PC-3 (cell line): Measurements from ENCODE around the gene HES2. TPM values are rescaled to one million over a fixed set of nuclear protein-coding genes. Genes with fewer than 3 reads are reported as not detected.

Source experiments
- ATAC-seq: fragments of 200-7000 bp; cut with Tn5 transposase; 2 replicates; pipeline ENCODE4 v1.9.1; 2020; ENCODE audit warnings: mild to moderate bottlenecking, moderate library complexity
- BruUV-seq: library from RNA; stranded (reverse); fragments of 400-500 nt; replicated peaks from 2 replicates; lab custom pipeline; 2021; lab: Mats Ljungman, UMichigan
- CTCF ChIA-PET: fragments of 300-600 bp; sonication (Branson Sonifier 250); formaldehyde crosslinking; loops from one replicate; lab custom pipeline; 2022; ENCODE audit warnings: antibody characterized with exemption; lab: Charles Lee
- POLR2A ChIA-PET: fragments of 300-600 bp; sonication (Branson Sonifier 250); formaldehyde crosslinking; loops from one replicate; lab custom pipeline; 2022; ENCODE audit warnings: antibody characterized with exemption; ENCODE audit not compliant: unreplicated experiment; lab: Charles Lee
- DNase-seq: peaks from one replicate; pipeline ENCODE4 v3.0.0-alpha.2; 2015
- H2AFZ ChIP-seq: fragments of 300-600 bp; sonication (generic); 2 replicates; pipeline ENCODE4 v1.6.0; 2016; ENCODE audit warnings: antibody characterized with exemption, low read length
- H3F3A ChIP-seq: fragments of 300-600 bp; sonication (generic); one replicate; pipeline ENCODE4 v1.6.0; 2017; ENCODE audit warnings: antibody characterized with exemption, low read length, control low read depth, mild to moderate bottlenecking; ENCODE audit not compliant: unreplicated experiment
- H3K27ac ChIP-seq: fragments of 300-600 bp; sonication (generic); 2 replicates; pipeline ENCODE4 v1.5.1; 2016; ENCODE audit warnings: mild to moderate bottlenecking, low read length
- H3K27me3 ChIP-seq: fragments of 300-600 bp; sonication (generic); 2 replicates; pipeline ENCODE4 v1.6.1; 2016; ENCODE audit warnings: low read length, mixed read lengths
- H3K36me3 ChIP-seq: fragments of 300-600 bp; sonication (generic); 2 replicates; pipeline ENCODE4 v1.6.1; 2016; ENCODE audit warnings: low read depth, mixed run types, low read length, mixed read lengths
- H3K4me1 ChIP-seq: fragments of 300-600 bp; sonication (generic); 2 replicates; pipeline ENCODE4 v1.5.1; 2016; ENCODE audit warnings: low read length; ENCODE audit not compliant: insufficient read depth
- H3K4me2 ChIP-seq: fragments of 300-600 bp; sonication (generic); 2 replicates; pipeline ENCODE4 v1.6.0; 2016; ENCODE audit warnings: low read length
- H3K4me3 ChIP-seq: fragments of 300-600 bp; sonication (generic); 2 replicates; pipeline ENCODE4 v1.5.1; 2016; ENCODE audit warnings: mild to moderate bottlenecking, low read length, mixed read lengths
- H3K79me2 ChIP-seq: fragments of 300-600 bp; sonication (generic); 2 replicates; pipeline ENCODE4 v1.6.1; 2017; ENCODE audit warnings: low read length, mixed read lengths
- H3K9ac ChIP-seq: fragments of 300-600 bp; sonication (generic); 2 replicates; pipeline ENCODE4 v1.6.0; 2016; ENCODE audit warnings: mild to moderate bottlenecking, low read length
- H3K9me2 ChIP-seq: fragments of 300-600 bp; sonication (generic); replicated peaks from 2 replicates; pipeline ENCODE4 v1.6.1; 2016; ENCODE audit warnings: mixed run types, low read length, mixed read lengths
- H3K9me3 ChIP-seq: fragments of 300-600 bp; sonication (generic); 2 replicates; pipeline ENCODE4 v1.6.1; 2016; ENCODE audit warnings: low read length, mixed read lengths
- H4K20me1 ChIP-seq: fragments of 300-600 bp; sonication (generic); 2 replicates; pipeline ENCODE4 v1.6.1; 2016; ENCODE audit warnings: low read length, mixed read lengths
- CTCF ChIP-seq: fragments of 300-600 bp; sonication (generic); conservative IDR thresholded peaks from 2 replicates; pipeline ENCODE4 v1.5.1; 2017; ENCODE audit warnings: antibody characterized with exemption, low read depth, mild to moderate bottlenecking, low read length
- EZH2 ChIP-seq: fragments of 300-600 bp; sonication (generic); IDR thresholded peaks from one replicate; pipeline ENCODE4 v1.6.1; 2017; ENCODE audit warnings: antibody characterized with exemption, mild to moderate bottlenecking, low read length; ENCODE audit not compliant: unreplicated experiment
- EZH2phosphoT487 ChIP-seq: fragments of 300-600 bp; sonication (generic); IDR thresholded peaks from 2 replicates; pipeline ENCODE4 v1.6.1; 2018; ENCODE audit warnings: mild to moderate bottlenecking, antibody characterized with exemption, low read length, borderline replicate concordance
- intact Hi-C: fragments of 100-400 bp; cut with micrococcal nuclease; formaldehyde crosslinking; loops from 2 replicates; pipeline ENCODE4 v1.9.0; 2023
- total RNA-seq: library from RNA; depleted of rRNA; stranded (reverse); fragments of >200 nt; gene quantifications from 2 replicates; pipeline ENCODE4 v1.2.3, GENCODE V29; 2014

Gene HES2
- total RNA-seq, 1 experiment from 2014 or later: 42.9 TPM

- Histone ChIP-seq H3K9me2 (no peaks in the 10 kb centered on the region), H3K36me3 (no peaks in the 10 kb centered on the region), H3K4me3 (no peak overlapping the region), H3F3A (no peaks in the 10 kb centered on the region), H3K79me2 (no peaks in the 10 kb centered on the region), H3K9me3 (no peaks in the 10 kb centered on the region), H3K4me1 (peaks cover 9% of the 10 kb centered on the region), H3K27ac (no peak overlapping the region), H3K27me3 (peaks cover 27% of the 10 kb centered on the region), H4K20me1 (no peaks in the 10 kb centered on the region), H3K9ac (no peak overlapping the region), H3K4me2 (no peak overlapping the region), H2AFZ (no peak overlapping the region)
- DNase-seq (no peak), ATAC-seq (no peak)
- ChIA-PET CTCF (no interaction called here), POLR2A (no interaction called here)
- TF ChIP-seq CTCF (no peak), EZH2 (no peak), EZH2phosphoT487 (no peak)
- BruUV-seq: no TSS peak
- intact Hi-C loops: no loop called here
These were observed 30.3 kb upstream of the HES2 start for GRCh38 chr1:6450005-6450450.

GRCh38 chr1:6448749-6449631 is 29.3 kb upstream of the HES2 start:
- peaks cover 20% of the 10 kb centered on the region for H3K27me3 ChIP-seq
- intact Hi-C loops: no loop called here
- H3K79me2 ChIP-seq: no peaks in the 10 kb centered on the region
- DNase-seq (peak; percentile 33), ATAC-seq (peak; percentile 9)
- no peaks in the 10 kb centered on the region for H3K36me3 ChIP-seq
- H3K27ac ChIP-seq: no peak overlapping the region
- no peaks in the 10 kb centered on the region for H4K20me1 ChIP-seq
- no peak overlapping the region for H2AFZ ChIP-seq
- CTCF ChIA-PET: interaction anchor here (0.6 kb wide), 1 partner anchor 74 kb away, joined by 7 read pairs; no protein-coding TSS in a partner anchor
- H3K4me1 ChIP-seq: peaks cover 9% of the 10 kb centered on the region
- H3K4me2 ChIP-seq: peak overlapping the region; percentile 82; the same call in 1 of the 2 replicates
- POLR2A ChIA-PET: no interaction called here
- no peaks in the 10 kb centered on the region for H3K9me3 ChIP-seq
- TF ChIP-seq EZH2: no peak
- TF ChIP-seq CTCF: no peak
- no peak for TF ChIP-seq EZH2phosphoT487
- H3K4me3 ChIP-seq: no peak overlapping the region
- H3K9me2 ChIP-seq: no peaks in the 10 kb centered on the region
- H3K9ac ChIP-seq: no peak overlapping the region
- no TSS peak for BruUV-seq
- no peaks in the 10 kb centered on the region for H3F3A ChIP-seq
